Testis (tissue), 3 donors: ENCODE measurements around the gene SYMPK. TPM values are rescaled to one million over a fixed set of nuclear protein-coding genes. Genes with fewer than 3 reads are reported as not detected.
A peak's percentile ranks its signal among the peaks of the same experiment; 100 is the strongest.

Experiments
- DNase-seq: peaks from one replicate; pipeline ENCODE4 v3.0.0-alpha.2; 2019
- H3K27ac ChIP-seq, 2 donors: fragments of 200-600 bp; sonication (generic); one replicate each; pipeline ENCODE4 v1.5.1; 2019
- H3K27me3 ChIP-seq: fragments of 200-600 bp; sonication (generic); one replicate; pipeline ENCODE4 v1.5.1; 2019
- H3K36me3 ChIP-seq: fragments of 200-600 bp; sonication (generic); one replicate; pipeline ENCODE4 v1.5.1; 2017; ENCODE audit warnings: low read depth; ENCODE audit errors: missing control alignments
- H3K4me1 ChIP-seq: fragments of 200-600 bp; sonication (generic); one replicate; pipeline ENCODE4 v1.5.1; 2019
- H3K4me3 ChIP-seq, 2 donors: fragments of 200-600 bp; sonication (generic); one replicate each; pipeline ENCODE4 v1.5.1; 2017 to 2019
- H3K9me3 ChIP-seq: fragments of 200-600 bp; sonication (generic); one replicate; pipeline ENCODE4 v1.5.1; 2017
- CTCF ChIP-seq, 3 experiments: fragments of 450-650 bp in 2 of 3; fragments of 200-600 bp in 1 of 3; sonication (generic) in 1 of 3; IDR thresholded peaks; one replicate each; pipeline ENCODE4 v1.5.1; 2016 to 2019; ENCODE audit warnings: antibody characterized with exemption in 3 of 3, mild to moderate bottlenecking in 2 of 3, moderate library complexity in 1 of 3
- POLR2A ChIP-seq: fragments of 450-650 bp; IDR thresholded peaks from one replicate; pipeline ENCODE4 v1.6.1; 2017; ENCODE audit warnings: antibody characterized with exemption, mild to moderate bottlenecking, moderate library complexity
- WGBS, 2 donors: methylation state at CpG; one replicate each; pipeline ENCODE4 v1.1.5; 2018; 5-methylcytosine and 5-hydroxymethylcytosine counted together
- intact Hi-C: fragments of 100-400 bp; cut with DNase I; formaldehyde crosslinking; loops from one replicate; pipeline ENCODE4 v1.15.1; 2023; ENCODE audit warnings: low total_unique reads
- polyA plus RNA-seq: library from polyadenylated mRNA; stranded (reverse); fragments of 350-450 nt; fragmentation: Illumina TruSeq; extraction: RNeasy Lipid Tissue Mini Kit (QIAGEN cat#74804); gene quantifications from one replicate; pipeline ENCODE4 v1.2.3, GENCODE V29; 2014; ENCODE audit warnings: low read depth, low replicate concordance; ENCODE audit not compliant: insufficient read depth
- total RNA-seq, 2 donors: library from RNA; depleted of rRNA; stranded (reverse); fragments of >200 nt; gene quantifications; one replicate each; pipeline ENCODE4 v1.2.3, GENCODE V29; 2016

Gene SYMPK
- total and polyA plus RNA-seq, 3 donors from 2014 or later, result 123 to 195 (median 142) TPM

- WGBS, 2 donors, result 61 to 67% methylated on average over 34 to 42 of the region's 57 CpGs
- Histone ChIP-seq H3K27me3 (no peaks in the 10 kb centered on the region), H3K4me3 (peak overlapping the region in 1 of 2 donors; percentile 75), H3K36me3 (no peaks in the 10 kb centered on the region), H3K27ac (no peak overlapping the region), H3K4me1 (peaks cover 35% of the 10 kb centered on the region), H3K9me3 (no peaks in the 10 kb centered on the region)
- no peak for DNase-seq
- intact Hi-C loops, result loop anchor here (10.0 kb wide), 1 partner anchor 109 kb away; no protein-coding TSS in a partner anchor
- no peak for TF ChIP-seq POLR2A
- no peak for TF ChIP-seq CTCF (IDR thresholded peaks at IDR 0.05)
Observed at GRCh38 chr19:45883881-45884681, 21.1 kb upstream of the SYMPK start.

- TF ChIP-seq POLR2A, result no peak
- peak in 1 of 3 experiments; percentile 19 for TF ChIP-seq CTCF (IDR thresholded peaks at IDR 0.05)
- Histone ChIP-seq H3K4me1 (peaks cover 35% of the 10 kb centered on the region), H3K9me3 (no peaks in the 10 kb centered on the region), H3K36me3 (no peaks in the 10 kb centered on the region), H3K4me3 (peak overlapping the region in 1 of 2 donors; percentile 18), H3K27me3 (no peaks in the 10 kb centered on the region), H3K27ac (no peak overlapping the region)
- DNase-seq, result no peak
- intact Hi-C loops, result loop anchor here (10.0 kb wide), 1 partner anchor 109 kb away; no protein-coding TSS in a partner anchor
- WGBS, 2 donors, result 22 to 24% methylated on average over 5 of the region's 5 CpGs
Observed at GRCh38 chr19:45883586-45883880, 20.6 kb upstream of the SYMPK start.

GRCh38 chr19:45882652-45883585 is 20.0 kb upstream of the SYMPK start:
- intact Hi-C loops, result loop anchor here (10.0 kb wide), 1 partner anchor 108 kb away; no protein-coding TSS in a partner anchor
- DNase-seq, result peak; percentile 89
- no peak overlapping the region for H3K27ac ChIP-seq
- H3K4me3 ChIP-seq, result peak overlapping the region in 1 of 2 donors; percentile 18
- H3K36me3 ChIP-seq, result no peaks in the 10 kb centered on the region
- no peaks in the 10 kb centered on the region for H3K27me3 ChIP-seq
- WGBS, 2 donors, result 14 to 19% methylated on average over 16 to 45 of the region's 47 CpGs
- peak; percentile 71 to 82 (median 81) for TF ChIP-seq CTCF (IDR thresholded peaks at IDR 0.05)
- TF ChIP-seq POLR2A, result no peak
- no peaks in the 10 kb centered on the region for H3K9me3 ChIP-seq
- H3K4me1 ChIP-seq, result peaks cover 35% of the 10 kb centered on the region

- Histone ChIP-seq H3K27me3 (no peaks in the 10 kb centered on the region), H3K9me3 (no peaks in the 10 kb centered on the region), H3K4me3 (no peak overlapping the region), H3K27ac (no peak overlapping the region), H3K36me3 (no peaks in the 10 kb centered on the region), H3K4me1 (peaks cover 36% of the 10 kb centered on the region)
- intact Hi-C loops, result loop anchor here (10.0 kb wide), 1 partner anchor 107 kb away; no protein-coding TSS in a partner anchor
- WGBS, 2 donors, result 61 to 63% methylated on average over 2 to 4 of the region's 4 CpGs
- TF ChIP-seq POLR2A (no peak), CTCF (IDR thresholded peaks at IDR 0.05) (no peak)
- no peak for DNase-seq
Observed at GRCh38 chr19:45881909-45882528, 19.1 kb upstream of the SYMPK start.
